ENCODE results near the gene NFE2L3. TPM values are rescaled to one million over a fixed set of nuclear protein-coding genes. Genes with fewer than 3 reads are reported as not detected.

Gene NFE2L3
- total and polyA plus RNA-seq, 2 of the 8 experiments (the other 6 are each of a cell fraction or from before 2014, with no cell fraction given) = 64.9 to 76.5 TPM

- Histone ChIP-seq H2BK12ac (ENCODE audit: low read depth, low read length) (no peak overlapping the region), H2AK5ac (ENCODE audit: low read depth, low read length) (no peak overlapping the region), H4K8ac (ENCODE audit: extremely low read depth, insufficient read depth, low read length) (no peak overlapping the region), H3K27me3 (replicated peaks in 1 of 4; ENCODE audit: control insufficient read depth in 3 of 4, extremely low read depth in 1 of 4, insufficient read depth in 3 of 4, low read length in 3 of 4) (no peaks in the 10 kb centered on the region), H3K4ac (replicated peaks; ENCODE audit: insufficient read length, low read depth, low read length) (no peak overlapping the region), H3K14ac (ENCODE audit: insufficient read length) (no peak overlapping the region), H3K23me2 (ENCODE audit: low read depth, low read length) (no peaks in the 10 kb centered on the region), H3K9me3 (ENCODE audit: insufficient read depth in 2 of 2, low read depth in 1 of 2, low read length in 1 of 2) (no peaks in the 10 kb centered on the region), H2BK20ac (ENCODE audit: low read length) (no peak overlapping the region), H4K5ac (ENCODE audit: insufficient read length, low read depth, low read length) (no peak overlapping the region), H2BK15ac (ENCODE audit: low read length) (no peak overlapping the region), H3K56ac (replicated peaks; ENCODE audit: insufficient read length, low read depth, low read length) (no peak overlapping the region), H3K4me1 (replicated peaks in 1 of 4; ENCODE audit: control insufficient read depth in 3 of 4, insufficient read depth in 4 of 4, low read length in 3 of 4) (peaks cover 0 to 4% (median 3%) of the 10 kb centered on the region in 4 experiments; a peak in 4 of 7 replicates), H3K23ac (ENCODE audit: insufficient read length) (no peak overlapping the region), H3K9ac (replicated peaks in 1 of 4; ENCODE audit: extremely low read depth in 1 of 4, low read depth in 3 of 4, low read length in 3 of 4) (no peak overlapping the region), H3K18ac (ENCODE audit: extremely low read depth, low read length) (no peak overlapping the region), H3K79me1 (ENCODE audit: low read depth, low read length) (no peaks in the 10 kb centered on the region), H3K4me2 (ENCODE audit: insufficient read depth in 1 of 2, low read depth in 2 of 2, low read length in 2 of 2) (no peak overlapping the region), H2BK120ac (replicated peaks; ENCODE audit: low read depth, low read length) (no peak overlapping the region), H3K4me3 (ENCODE audit: extremely low read depth in 1 of 4, insufficient read depth in 2 of 4, low read depth in 3 of 4, low read length in 4 of 4) (no peak overlapping the region), H4K91ac (replicated peaks; ENCODE audit: insufficient read length, low read length) (no peak overlapping the region), H4K20me1 (replicated peaks in 1 of 2; ENCODE audit: control insufficient read depth in 1 of 2, insufficient read depth in 2 of 2, low read length in 2 of 2) (no peaks in the 10 kb centered on the region), H3K36me3 (ENCODE audit: control insufficient read depth in 2 of 4, insufficient read depth in 4 of 4, low read length in 3 of 4) (no peaks in the 10 kb centered on the region), H2AFZ (ENCODE audit: low read length) (peak overlapping the region; percentile 79), H3K27ac (ENCODE audit: low read depth, low read length) (no peak overlapping the region), H2BK5ac (ENCODE audit: low read depth, low read length) (no peak overlapping the region), H3K79me2 (ENCODE audit: control insufficient read depth in 1 of 2, insufficient read depth in 2 of 2, low read length in 2 of 2) (no peaks in the 10 kb centered on the region)
- DNase-seq (ENCODE audit: low read depth in 1 of 2, low spot score in 2 of 2) (no peak), FAIRE-seq (peak; percentile 73)
- ChIA-PET CTCF (ENCODE audit: partially characterized antibody) (interaction anchor here (0.6 to 4.6 kb wide), 2 partner anchors 26 to 441 kb away, joined by 3 to 21 read pairs; no protein-coding TSS in a partner anchor), POLR2A (ENCODE audit: partially characterized antibody) (interaction anchor here (2.0 to 2.8 kb wide), 2 partner anchors 11 to 79 kb away, joined by 4 to 5 read pairs; no protein-coding TSS in a partner anchor)
- peak; percentile 28 for TF ChIP-seq EZH2 (IDR thresholded peaks at IDR 0.05; ENCODE audit: low read depth, low read length, severe bottlenecking)
- TF ChIP-seq KDM5A (IDR thresholded peaks at IDR 0.05; ENCODE audit: low read length) = no peak
- WGBS, 2 experiments (ENCODE audit: extremely low coverage in 1 of 2, insufficient coverage in 1 of 2, insufficient read length in 1 of 2, insufficient replicate concordance in 2 of 2, low coverage in 1 of 2, low lambda C conversion rate in 2 of 2, missing lambda C conversion rate in 1 of 2) = 50% methylated on average over 5 of the region's 5 CpGs; no CpG with 5 or more reads in 1 of the 2 experiments
Observed at GRCh38 chr7:26115650-26116049, 36.3 kb upstream of the NFE2L3 start.
